ENCODE measurements around the gene SRP54. TPM values are rescaled to one million over a fixed set of nuclear protein-coding genes. Genes with fewer than 3 reads are reported as not detected.
"Not testable (repeated sequence)": the region's sequence is repeated elsewhere in the genome, so short reads cannot be mapped to it uniquely, and the experiment has no call there.

The SRP54 gene
- total RNA-seq, 1 experiment from 2014 or later = 75.5 TPM

- Histone ChIP-seq H3K4me1 (ENCODE audit: insufficient read depth, low read length) (no peaks in the 10 kb centered on the region), H3K9me2 (replicated peaks; ENCODE audit: low read length) (no peaks in the 10 kb centered on the region), H4K20me1 (ENCODE audit: low read length) (no peaks in the 10 kb centered on the region), H3K27ac (ENCODE audit: low read length) (no peak overlapping the region), H3K4me2 (ENCODE audit: low read length) (no peak overlapping the region), H2AFZ (ENCODE audit: low read length) (no peak overlapping the region), H3F3A (ENCODE audit: low read length, unreplicated experiment) (no peaks in the 10 kb centered on the region), H3K36me3 (ENCODE audit: low read depth, low read length) (peaks cover 29% of the 10 kb centered on the region), H3K79me2 (ENCODE audit: low read length) (no peaks in the 10 kb centered on the region), H3K27me3 (ENCODE audit: low read length) (no peaks in the 10 kb centered on the region), H3K4me3 (ENCODE audit: low read length) (no peak overlapping the region), H3K9ac (ENCODE audit: low read length) (no peak overlapping the region), H3K9me3 (ENCODE audit: low read length) (no peaks in the 10 kb centered on the region)
- ChIA-PET POLR2A (ENCODE audit: unreplicated experiment) (no interaction called here), CTCF (no interaction called here)
- BruUV-seq (replicated peaks) = no TSS peak
- TF ChIP-seq EZH2 (IDR thresholded peaks at IDR 0.05; ENCODE audit: low read length, unreplicated experiment) (no peak), EZH2phosphoT487 (IDR thresholded peaks at IDR 0.05; ENCODE audit: borderline replicate concordance, low read length) (no peak), CTCF (conservative IDR thresholded peaks at IDR 0.05; ENCODE audit: low read depth, low read length) (no peak)
- ATAC-seq (no peak), DNase-seq (no peak)
- intact Hi-C loops (cut with micrococcal nuclease) = no loop called here
These were observed 51.6 kb downstream of the SRP54 start for GRCh38 chr14:35034440-35034833.

GRCh38 chr14:35034944-35035554 is 52.3 kb downstream of the SRP54 start:
- H4K20me1 ChIP-seq (ENCODE audit: low read length); H3K4me2 ChIP-seq (ENCODE audit: low read length); H2AFZ ChIP-seq (ENCODE audit: low read length); CTCF ChIA-PET; ATAC-seq; intact Hi-C loops (cut with micrococcal nuclease); H3F3A ChIP-seq (ENCODE audit: low read length, unreplicated experiment); H3K4me1 ChIP-seq (ENCODE audit: insufficient read depth, low read length); BruUV-seq (replicated peaks); POLR2A ChIA-PET (ENCODE audit: unreplicated experiment); H3K27ac ChIP-seq (ENCODE audit: low read length); DNase-seq; H3K9ac ChIP-seq (ENCODE audit: low read length); H3K9me2 ChIP-seq (replicated peaks; ENCODE audit: low read length); H3K79me2 ChIP-seq (ENCODE audit: low read length); H3K4me3 ChIP-seq (ENCODE audit: low read length); H3K9me3 ChIP-seq (ENCODE audit: low read length); H3K27me3 ChIP-seq (ENCODE audit: low read length): not testable (repeated sequence)
- peaks cover 29% of the 10 kb centered on the region for H3K36me3 ChIP-seq (ENCODE audit: low read depth, low read length)

GRCh38 chr14:35038312-35038711 is 55.5 kb downstream of the SRP54 start:
- H3K9ac ChIP-seq (ENCODE audit: low read length); BruUV-seq (replicated peaks); H3F3A ChIP-seq (ENCODE audit: low read length, unreplicated experiment); H3K9me2 ChIP-seq (replicated peaks; ENCODE audit: low read length); H3K27me3 ChIP-seq (ENCODE audit: low read length); H3K9me3 ChIP-seq (ENCODE audit: low read length); H4K20me1 ChIP-seq (ENCODE audit: low read length); H3K4me3 ChIP-seq (ENCODE audit: low read length); H3K27ac ChIP-seq (ENCODE audit: low read length); intact Hi-C loops (cut with micrococcal nuclease); CTCF ChIA-PET; POLR2A ChIA-PET (ENCODE audit: unreplicated experiment); H3K4me2 ChIP-seq (ENCODE audit: low read length); H3K4me1 ChIP-seq (ENCODE audit: insufficient read depth, low read length); H2AFZ ChIP-seq (ENCODE audit: low read length); H3K79me2 ChIP-seq (ENCODE audit: low read length); ATAC-seq; DNase-seq: not testable (repeated sequence)
- H3K36me3 ChIP-seq (ENCODE audit: low read depth, low read length) = peaks cover 13% of the 10 kb centered on the region

GRCh38 chr14:35042632-35043031 is 59.8 kb downstream of the SRP54 start:
- TF ChIP-seq EZH2phosphoT487 (IDR thresholded peaks at IDR 0.05; ENCODE audit: borderline replicate concordance, low read length) = no peak
- TF ChIP-seq CTCF (conservative IDR thresholded peaks at IDR 0.05; ENCODE audit: low read depth, low read length) = no peak
- TF ChIP-seq EZH2 (IDR thresholded peaks at IDR 0.05; ENCODE audit: low read length, unreplicated experiment) = no peak
- no peaks in the 10 kb centered on the region for H3K36me3 ChIP-seq (ENCODE audit: low read depth, low read length)
- H3F3A ChIP-seq (ENCODE audit: low read length, unreplicated experiment) = peaks cover 2% of the 10 kb centered on the region
- no peak overlapping the region for H3K9ac ChIP-seq (ENCODE audit: low read length)
- H3K9me2 ChIP-seq (replicated peaks; ENCODE audit: low read length) = no peaks in the 10 kb centered on the region
- peaks cover 9% of the 10 kb centered on the region for H3K4me1 ChIP-seq (ENCODE audit: insufficient read depth, low read length)
- ATAC-seq = no peak
- H3K79me2 ChIP-seq (ENCODE audit: low read length) = peaks cover 10% of the 10 kb centered on the region
- ChIA-PET POLR2A (ENCODE audit: unreplicated experiment) (interaction anchor here (0.6 kb wide), 2 partner anchors 60 to 249 kb away, joined by 4 to 20 read pairs; partner anchors contain the start of genes PSMA6 and SRP54), CTCF (interaction anchor here (1.1 kb wide), 1 partner anchor 9 kb away, joined by 3 read pairs; no protein-coding TSS in a partner anchor)
- no peak overlapping the region for H2AFZ ChIP-seq (ENCODE audit: low read length)
- no peak overlapping the region for H3K4me2 ChIP-seq (ENCODE audit: low read length)
- DNase-seq = no peak
- intact Hi-C loops (cut with micrococcal nuclease) = no loop called here
- no peaks in the 10 kb centered on the region for H3K9me3 ChIP-seq (ENCODE audit: low read length)
- H3K27me3 ChIP-seq (ENCODE audit: low read length) = no peaks in the 10 kb centered on the region
- H4K20me1 ChIP-seq (ENCODE audit: low read length) = no peaks in the 10 kb centered on the region
- no peak overlapping the region for H3K4me3 ChIP-seq (ENCODE audit: low read length)
- no peak overlapping the region for H3K27ac ChIP-seq (ENCODE audit: low read length)
- no TSS peak for BruUV-seq (replicated peaks)
